ENCODE results near the gene NEK8.

The NEK8 gene

GRCh38 chr17:28745786-28746411, 17.3 kb downstream of the NEK8 start:
- no peak for DNase-seq

DNA sequence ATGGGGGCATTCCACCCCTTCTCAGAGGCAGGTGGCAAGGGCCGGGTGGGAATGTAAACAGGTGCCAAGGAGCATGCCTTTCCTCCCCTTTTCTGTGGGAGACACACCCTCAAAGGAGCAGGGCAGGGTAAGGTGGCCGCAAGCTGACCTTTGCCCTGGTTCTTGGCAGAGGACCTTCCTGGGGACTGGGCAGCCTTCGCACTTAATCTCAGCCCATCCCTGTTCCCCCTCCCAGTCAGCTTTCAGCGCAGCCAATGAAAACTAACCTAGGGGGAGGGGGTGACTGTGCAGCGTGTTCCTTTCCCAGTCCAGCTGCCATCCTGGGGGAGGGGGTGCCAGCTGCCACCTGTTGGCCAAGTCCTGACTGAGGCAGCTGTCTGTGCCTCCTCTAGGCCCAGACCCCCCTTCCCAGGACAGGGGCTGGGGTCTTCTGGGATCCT, 18.0 kb downstream of the NEK8 start:
- DNase-seq = no peak

- no peak for DNase-seq
Observed at GRCh38 chr17:28747051-28747691, 18.6 kb downstream of the NEK8 start.

- DNase-seq = no peak
Observed at GRCh38 chr17:28747801-28748750, 19.5 kb downstream of the NEK8 start.

DNA sequence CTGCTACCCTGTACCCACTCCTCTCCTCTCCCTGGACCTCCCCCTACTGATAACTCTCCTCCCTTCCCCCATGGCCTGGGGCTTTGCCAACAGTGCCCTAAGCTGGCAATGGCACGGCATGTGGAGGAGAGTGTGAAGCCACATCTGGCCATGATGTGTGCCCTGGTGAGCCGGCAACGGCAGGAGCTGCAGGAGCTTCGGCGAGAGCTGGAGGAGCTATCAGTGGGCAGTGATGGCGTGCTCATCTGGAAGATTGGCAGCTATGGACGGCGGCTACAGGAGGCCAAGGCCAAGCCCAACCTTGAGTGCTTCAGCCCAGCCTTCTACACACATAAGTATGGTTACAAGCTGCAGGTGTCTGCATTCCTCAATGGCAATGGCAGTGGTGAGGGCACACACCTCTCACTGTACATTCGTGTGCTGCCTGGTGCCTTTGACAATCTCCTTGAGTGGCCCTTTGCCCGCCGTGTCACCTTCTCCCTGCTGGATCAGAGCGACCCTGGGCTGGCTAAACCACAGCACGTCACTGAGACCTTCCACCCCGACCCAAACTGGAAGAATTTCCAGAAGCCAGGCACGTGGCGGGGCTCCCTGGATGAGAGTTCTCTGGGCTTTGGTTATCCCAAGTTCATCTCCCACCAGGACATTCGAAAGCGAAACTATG, 20.4 kb downstream of the NEK8 start:
- DNase-seq = no peak

- no peak for DNase-seq
Observed at GRCh38 chr17:28749516-28750177, 21.1 kb downstream of the NEK8 start.

DNA sequence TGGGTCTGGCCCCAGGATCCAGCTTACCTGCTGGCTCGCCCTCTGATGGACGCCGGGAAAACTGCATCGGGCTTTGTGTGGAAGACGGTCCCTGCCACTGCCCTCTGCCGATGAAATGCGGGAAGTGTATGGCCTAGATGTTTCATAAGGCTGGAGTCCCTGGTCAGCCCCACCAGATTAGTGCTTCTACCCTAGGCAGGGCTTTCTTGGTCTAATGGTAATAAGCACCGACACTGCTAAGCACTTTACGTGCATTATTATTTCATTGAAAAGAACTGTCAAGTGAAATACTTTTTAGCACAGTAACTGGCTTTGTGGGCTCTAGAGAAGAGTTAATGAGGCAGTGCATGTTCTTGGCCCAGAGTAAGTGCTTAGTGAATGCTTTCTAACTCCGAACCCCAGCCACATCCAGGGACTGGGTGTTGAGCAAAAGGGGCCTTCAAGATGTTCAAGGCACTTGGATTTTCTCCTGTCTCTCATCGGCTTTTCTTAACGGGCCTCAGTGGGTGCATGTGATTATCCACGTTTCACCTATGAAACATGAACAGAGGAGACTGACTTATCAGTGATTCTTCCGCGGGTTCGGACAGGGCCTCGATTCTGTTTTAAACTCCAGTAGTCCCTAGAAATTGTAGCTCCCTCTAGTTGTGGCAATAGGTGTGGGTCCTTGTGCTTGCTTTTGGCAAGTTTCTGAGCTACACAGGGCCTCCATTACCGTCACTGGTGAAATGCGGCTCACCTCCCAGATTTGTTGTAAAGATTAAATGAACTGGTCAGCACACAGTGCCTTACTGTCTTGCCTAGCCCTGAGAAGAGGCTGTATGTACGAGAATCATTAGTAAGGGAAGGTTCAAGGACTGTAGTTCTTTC, 21.8 kb downstream of the NEK8 start:
- peak; percentile 87 for DNase-seq

- DNase-seq = no peak
Observed at GRCh38 chr17:28751600-28752366, 23.2 kb downstream of the NEK8 start.

DNA sequence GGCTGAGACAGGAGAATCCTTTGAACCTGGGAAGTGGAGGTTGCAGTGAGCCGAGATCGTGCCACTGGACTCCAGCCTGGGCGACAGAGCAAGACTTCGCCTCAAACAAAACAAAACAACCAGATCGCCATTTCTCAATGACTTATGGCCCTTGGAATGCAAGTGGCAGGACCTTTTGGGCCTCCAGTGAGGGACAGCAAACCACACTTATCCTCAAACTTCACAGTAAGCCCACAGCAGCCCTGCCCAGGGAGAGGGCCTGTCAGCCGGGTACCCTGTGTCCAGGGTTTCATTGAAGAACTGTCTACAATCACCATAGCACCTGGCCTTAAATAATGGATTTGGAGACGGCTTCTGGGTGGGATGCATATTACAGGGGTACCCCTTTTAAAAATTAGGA, 26.9 kb downstream of the NEK8 start:
- DNase-seq = no peak

DNA sequence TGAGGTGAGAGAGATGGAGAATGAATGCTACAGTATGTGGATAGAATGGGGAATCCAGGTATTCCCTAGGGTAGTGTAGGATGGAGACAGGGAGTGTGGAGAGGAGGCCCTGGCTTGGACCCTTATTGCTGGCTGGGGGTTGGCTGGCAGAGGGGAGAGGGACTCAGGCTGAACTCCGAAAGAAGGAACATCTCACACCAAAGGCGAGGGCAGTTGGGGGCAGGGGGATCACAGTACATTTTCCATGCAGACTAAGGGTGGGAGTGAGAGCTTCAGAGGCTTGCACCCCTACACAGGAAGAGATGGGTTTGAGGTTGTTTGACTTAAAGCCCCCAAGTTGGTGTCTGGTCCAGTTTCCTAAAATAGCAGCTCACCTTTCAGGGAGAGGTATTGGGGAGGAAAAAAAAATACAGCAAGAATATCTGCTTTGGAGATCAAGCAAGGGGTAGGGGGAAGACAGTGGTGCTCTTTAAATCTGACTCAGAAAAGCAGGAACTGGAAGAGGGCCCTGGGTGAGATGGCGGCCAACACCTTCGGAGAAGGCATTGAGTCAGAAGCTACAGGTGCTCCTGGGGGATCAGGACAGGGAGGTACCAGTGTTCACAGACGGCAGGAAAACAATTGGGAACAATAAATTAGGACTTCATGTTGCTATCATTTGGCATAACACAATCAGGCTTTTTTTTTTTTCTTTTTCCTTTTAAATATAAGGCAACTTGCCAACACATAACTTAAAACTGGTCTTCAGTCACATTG, 27.6 kb downstream of the NEK8 start:
- no peak for DNase-seq

GRCh38 chr17:28758411-28759121, 30.0 kb downstream of the NEK8 start:
- DNase-seq = no peak

GRCh38 chr17:28759256-28759865, 30.8 kb downstream of the NEK8 start:
- no peak for DNase-seq

DNA sequence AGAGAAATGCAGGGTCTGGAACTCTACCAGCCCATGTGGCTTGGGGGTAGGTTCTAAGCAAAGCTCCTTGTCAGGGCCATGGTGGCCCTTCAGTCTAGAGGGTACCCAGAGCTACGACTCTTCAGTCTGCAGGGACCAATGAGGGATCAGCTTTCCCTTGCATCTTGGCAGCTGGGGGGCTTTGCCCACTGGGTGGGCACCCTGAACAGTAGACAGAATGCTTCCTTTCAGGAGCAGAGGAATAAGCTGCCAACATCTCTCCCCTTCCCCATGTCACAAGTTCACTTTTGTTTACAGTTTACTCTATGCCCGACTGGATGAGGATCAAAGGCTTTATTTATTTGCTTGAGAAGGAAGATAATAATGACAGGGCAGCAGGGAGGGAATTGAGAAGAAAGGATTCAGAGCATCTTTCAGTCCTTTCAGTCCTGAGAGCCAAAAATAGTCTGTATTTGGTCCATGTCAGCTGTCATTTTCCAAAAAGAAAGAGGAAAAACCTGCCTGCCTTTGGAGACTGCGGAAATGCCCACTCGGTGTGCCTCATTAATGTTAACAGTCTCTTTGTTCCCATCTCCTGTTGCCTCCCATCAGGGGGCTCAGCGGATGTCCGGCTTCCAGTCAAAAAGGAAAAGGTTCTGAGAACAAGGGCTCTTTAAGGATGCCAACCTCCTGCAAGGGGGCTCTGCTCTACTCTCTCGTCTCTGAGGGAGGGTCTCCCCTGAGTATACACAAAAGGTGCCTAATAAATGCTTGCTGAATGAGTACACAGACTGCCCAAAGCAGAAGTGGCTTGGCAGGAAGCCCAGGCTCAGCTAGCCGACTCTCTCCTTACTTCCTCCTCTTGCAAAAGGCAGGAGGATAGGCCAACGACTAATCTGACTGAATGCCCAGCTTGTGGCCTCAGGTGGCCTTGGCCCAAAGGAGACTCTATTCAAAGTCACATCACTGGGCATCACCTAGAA, 32.3 kb downstream of the NEK8 start:
- no peak for DNase-seq

GRCh38 chr17:28763137-28763799, 34.7 kb downstream of the NEK8 start:
- DNase-seq = no peak

GRCh38 chr17:28763804-28764266, 35.2 kb downstream of the NEK8 start:
- peak; percentile 21 for DNase-seq

DNA sequence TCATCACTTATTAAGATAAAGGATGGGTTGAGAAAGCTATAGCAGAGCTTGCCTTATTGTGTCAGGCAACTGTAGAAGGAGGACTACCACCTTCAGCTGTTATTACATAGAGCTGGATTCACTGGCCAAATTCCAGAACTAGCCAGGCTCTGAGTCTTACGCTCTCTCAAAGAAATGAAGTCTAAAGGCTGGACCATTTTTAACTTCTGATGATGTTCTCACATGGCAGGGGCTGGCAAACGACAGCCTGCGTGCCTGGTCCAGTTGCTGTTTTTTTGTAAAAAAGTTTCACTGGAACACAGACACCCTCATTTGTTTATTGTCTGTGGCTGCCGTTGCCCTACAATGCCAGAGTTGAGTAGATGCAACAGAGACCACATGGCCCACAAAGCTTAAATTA, 36.5 kb downstream of the NEK8 start:
- DNase-seq = no peak

DNA sequence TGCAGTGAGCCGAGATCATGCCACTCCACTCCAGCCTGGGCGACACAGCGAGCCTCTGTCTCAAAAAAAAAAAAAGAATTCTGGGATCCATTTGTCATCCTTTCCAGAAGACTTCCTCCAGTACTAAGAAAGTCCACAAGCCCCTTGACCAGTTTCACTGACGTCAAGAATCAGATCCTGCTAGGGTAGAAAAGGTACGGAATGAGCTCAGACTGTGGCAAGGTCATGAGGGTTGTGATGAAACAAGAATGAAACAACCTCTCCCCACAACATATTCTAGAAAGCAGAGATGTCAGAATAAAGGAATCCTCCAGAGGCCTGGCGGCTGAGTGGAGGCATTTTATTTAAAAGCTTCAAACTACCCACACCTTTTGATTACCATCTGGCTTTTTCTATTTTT, 45.1 kb downstream of the NEK8 start:
- no peak for DNase-seq
